Measurements from ENCODE around the gene CPLX3. TPM values are rescaled to one million over a fixed set of nuclear protein-coding genes. Genes with fewer than 3 reads are reported as not detected.
A peak's percentile ranks its signal among the peaks of the same experiment; 100 is the strongest.

CPLX3 gene
- total and polyA plus RNA-seq, 10 of the 15 experiments (the other 5 are each of a cell fraction or from before 2014, with no cell fraction given): 0.02 to 0.04 TPM; not detected in 8

- FAIRE-seq: no peak
- H3K9ac ChIP-seq (ENCODE audit: control insufficient read depth, insufficient read depth, low read length): peak overlapping the region; percentile 82
- in situ Hi-C loops (cut with MboI): loop anchor here (5.0 kb wide), 1 partner anchor 383 kb away; no protein-coding TSS in a partner anchor
- TF ChIP-seq ZNF592 (IDR thresholded peaks at IDR 0.05) (no peak), EZH2 (IDR thresholded peaks at IDR 0.05; ENCODE audit: borderline replicate concordance, control insufficient read depth, low read depth, low read length) (no peak), NBN (IDR thresholded peaks at IDR 0.05) (peak; percentile 57), IRF3 (IDR thresholded peaks at IDR 0.05) (no peak), NR2C1 (IDR thresholded peaks at IDR 0.05) (no peak), ATF7 (IDR thresholded peaks at IDR 0.05; ENCODE audit: low read depth) (peak; percentile 76), KAT2A (conservative IDR thresholded peaks at IDR 0.05; ENCODE audit: control insufficient read depth, low read depth, low read length) (no peak), RCOR1 (conservative IDR thresholded peaks at IDR 0.05; ENCODE audit: low read depth, low read length) (no peak), NR2C2 (IDR thresholded peaks at IDR 0.05; ENCODE audit: borderline replicate concordance, control insufficient read depth, insufficient read length, low read depth) (no peak), FOXK2 (IDR thresholded peaks at IDR 0.05) (no peak), TBL1XR1 (IDR thresholded peaks at IDR 0.05; ENCODE audit: low read depth, low read length) (0 out of 2 replicates have a peak, but pooled peaks have one; percentile 27), ZNF217 (IDR thresholded peaks at IDR 0.05) (peak; percentile 59), E2F4 (IDR thresholded peaks at IDR 0.05; ENCODE audit: low read depth, low read length) (no peak), BHLHE40 (IDR thresholded peaks at IDR 0.05; ENCODE audit: borderline replicate concordance in 1 of 2, low read depth in 2 of 2, low read length in 1 of 2) (peak; percentile 96 to 97)
Observed at GRCh38 chr15:74780523-74781430, 45.6 kb upstream of the CPLX3 start.

More at GRCh38 chr15:74780523-74781430, 45.6 kb upstream of the CPLX3 start:
- Histone ChIP-seq H3K9me3 (replicated peaks; ENCODE audit: control insufficient read depth, insufficient read depth, low read length) (no peaks in the 10 kb centered on the region), H3K36me3 (ENCODE audit: control insufficient read depth in 2 of 2, insufficient read depth in 2 of 2, low read length in 1 of 2) (no peaks in the 10 kb centered on the region; a peak in 1 of 4 replicates), H3K79me2 (ENCODE audit: control insufficient read depth, insufficient read depth, low read length) (peaks cover 58% of the 10 kb centered on the region), H4K20me1 (ENCODE audit: control insufficient read depth, insufficient read depth) (no peaks in the 10 kb centered on the region), H3K4me2 (ENCODE audit: control insufficient read depth, insufficient read depth) (peak overlapping the region; percentile 99), H3K27ac (ENCODE audit: control insufficient read depth, insufficient read depth) (peak overlapping the region; percentile 93), H2AFZ (ENCODE audit: control insufficient read depth, low read depth, low read length) (no peak overlapping the region; the same call in 1 of the 2 replicates), H3K4me1 (ENCODE audit: control insufficient read depth, insufficient read depth, low read length) (peaks cover 62% of the 10 kb centered on the region), H3K27me3 (replicated peaks in 1 of 2; ENCODE audit: control insufficient read depth in 2 of 2, insufficient read depth in 2 of 2, low read length in 1 of 2) (no peaks in the 10 kb centered on the region), H3K4me3 (peak overlapping the region; percentile 89)
- ChIA-PET SMC1A (ENCODE audit: uncharacterized antibody, unreplicated experiment) (interaction anchor here (0.7 to 17.6 kb wide), 8 partner anchors 9 to 396 kb away, joined by 3 to 811 read pairs (median 8); partner anchors contain the start of gene FAM219B), CTCF (interaction anchor here (0.8 to 25.9 kb wide), 13 partner anchors 5 to 398 kb away, joined by 3 to 1288 read pairs (median 5); partner anchors contain the start of gene CSK), RAD21 (ENCODE audit: unreplicated experiment) (interaction anchor here (0.6 to 25.2 kb wide), 8 partner anchors 1 to 396 kb away, joined by 3 to 1186 read pairs (median 6); partner anchors contain the start of genes CSK and SCAMP2), POLR2A (interaction anchor here (0.5 to 17.5 kb wide), 9 partner anchors 8 to 396 kb away, joined by 3 to 602 read pairs (median 5); partner anchors contain the start of genes CLK3 and CSK)
- ATAC-seq: peak; percentile 16
- intact Hi-C loops (cut with micrococcal nuclease; ENCODE audit: unreplicated experiment): loop anchor here (1.0 kb wide), 1 partner anchor 20 kb away; no protein-coding TSS in a partner anchor
- no TSS peak for BruUV-seq (replicated peaks)
- DNase-seq (ENCODE audit: low read depth, low spot score): no peak
- under 1% methylated on average over 16 of the region's 16 CpGs for WGBS (ENCODE audit: insufficient coverage, insufficient replicate concordance, low lambda C conversion rate, missing lambda C conversion rate)

Measured in GM12878 (cell line).